HepG2 (cell line): ENCODE measurements around the gene MAP4K3. TPM values are rescaled to one million over a fixed set of nuclear protein-coding genes. Genes with fewer than 3 reads are reported as not detected.

Experiments
- ATAC-seq: fragments of 200-7000 bp; cut with Tn5 transposase; 3 replicates; pipeline ENCODE4 v1.9.1; 2020; ENCODE audit warnings: mild to moderate bottlenecking, moderate library complexity
- BruUV-seq: library from RNA; stranded (reverse); fragments of 400-500 nt; replicated peaks from 2 replicates; lab custom pipeline; 2021; lab: Mats Ljungman, UMichigan
- CTCF ChIA-PET: fragments of 300-600 bp; formaldehyde crosslinking; extraction: SDS; loops from one replicate; lab custom pipeline; 2021; ENCODE audit warnings: low total read pairs, inconsistent platforms, low intra/inter-chr PET ratio; lab: Yijun Ruan, JAX
- POLR2A ChIA-PET: fragments of 350-600 bp; sonication (Branson Sonifier 250); formaldehyde crosslinking; loops from one replicate; lab custom pipeline; 2020; ENCODE audit warnings: antibody characterized with exemption, inconsistent platforms; lab: Yijun Ruan, JAX
- DNase-seq: peaks from one replicate; pipeline ENCODE4 v3.0.0-alpha.2; 2015; ENCODE audit warnings: low spot score
- FAIRE-seq: peaks from 3 replicates; lab custom pipeline; 2011; peaks lifted over from hg19 to GRCh38; lab: Jason Lieb, UNC
- H2AFZ ChIP-seq: one replicate; pipeline ENCODE4 v1.6.1; 2011; ENCODE audit warnings: low read length, inconsistent platforms
- H3K27ac ChIP-seq: fragments of 300-600 bp; 3 replicates; pipeline ENCODE4 v1.8.0; 2011; ENCODE audit warnings: mixed run types, mild to moderate bottlenecking, mixed read lengths, low read length, inconsistent platforms; ENCODE audit not compliant: insufficient read depth; ENCODE audit errors: extremely low read length
- H3K27me3 ChIP-seq, 2 experiments: fragments of 200-600 bp in 1 of 2; 2 replicates in 1 of 2; 3 replicates in 1 of 2; pipeline versions ENCODE4 v1.6.0 to v1.8.0; 2011; ENCODE audit warnings: low read length in 2 of 2, mild to moderate bottlenecking in 2 of 2, moderate library complexity in 2 of 2, inconsistent platforms in 1 of 2; ENCODE audit not compliant: insufficient read depth in 2 of 2, control insufficient read depth in 1 of 2
- H3K36me3 ChIP-seq, 2 experiments: fragments of 200-600 bp in 1 of 2; replicated peaks in 1 of 2; 2 replicates in 1 of 2; 3 replicates in 1 of 2; pipeline versions ENCODE4 v1.5.1 to v1.8.0; 2011; ENCODE audit warnings: low read length in 2 of 2, inconsistent platforms in 1 of 2; ENCODE audit not compliant: insufficient read depth in 2 of 2, control insufficient read depth in 1 of 2
- H3K4me1 ChIP-seq: 2 replicates; pipeline ENCODE4 v1.5.1; 2012; ENCODE audit warnings: low read length, inconsistent platforms; ENCODE audit not compliant: insufficient read depth
- H3K4me2 ChIP-seq: 2 replicates; pipeline ENCODE4 v1.6.0; 2011; ENCODE audit warnings: low read depth, low read length, inconsistent platforms
- H3K4me3 ChIP-seq, 3 experiments: fragments of 200-600 bp in 1 of 3; sonication (generic), shearing (Covaris generic) in 1 of 3; replicated peaks in 1 of 3; 2 replicates each; pipeline ENCODE4 v1.5.1; 2011 to 2016; ENCODE audit warnings: low read length in 3 of 3, inconsistent platforms in 2 of 3, low read depth in 2 of 3, mild to moderate bottlenecking in 2 of 3, control low read depth in 1 of 3, mixed read lengths in 1 of 3; ENCODE audit not compliant: insufficient read depth in 1 of 3
- H3K79me2 ChIP-seq: one replicate; pipeline ENCODE4 v1.6.1; 2011; ENCODE audit warnings: low read length, inconsistent platforms; ENCODE audit not compliant: insufficient read depth
- H3K9ac ChIP-seq: 2 replicates; pipeline ENCODE4 v1.6.0; 2011; ENCODE audit warnings: mild to moderate bottlenecking, low read depth, low read length, inconsistent platforms; ENCODE audit not compliant: insufficient read depth
- H3K9me3 ChIP-seq: 2 replicates; pipeline ENCODE4 v1.5.1; 2012; ENCODE audit warnings: mild to moderate bottlenecking, low read length
- H4K20me1 ChIP-seq: 2 replicates; pipeline ENCODE4 v1.6.0; 2011; ENCODE audit warnings: inconsistent platforms, mild to moderate bottlenecking, low read length, moderate library complexity; ENCODE audit not compliant: insufficient read depth
- ATF4 ChIP-seq, 2 experiments: fragments of 450-650 bp in 1 of 2; sonication (generic) in 1 of 2; formaldehyde crosslinking; IDR thresholded peaks; 2 replicates each; pipeline versions ENCODE4 v1.5.0 to v1.8.0; 2020 to 2022; ENCODE audit warnings: mild to moderate bottlenecking in 1 of 2, missing genetic modification reagents in 1 of 2
- FOXO1 ChIP-seq: sonication (generic); formaldehyde crosslinking; IDR thresholded peaks from 2 replicates; pipeline ENCODE4 v1.4.0; 2020; ENCODE audit warnings: missing genetic modification reagents
- HCFC1 ChIP-seq: fragments of 150-350 bp; IDR thresholded peaks from 2 replicates; pipeline ENCODE4 v1.6.1; 2014; ENCODE audit warnings: low read depth, low read length
- IKZF4 ChIP-seq: sonication (generic); formaldehyde crosslinking; IDR thresholded peaks from 2 replicates; pipeline ENCODE4 v1.5.1; 2020; ENCODE audit warnings: borderline replicate concordance, mild to moderate bottlenecking, low read depth, missing genetic modification reagents; ENCODE audit errors: not compliant biosample characterization
- MEIS1 ChIP-seq: sonication (generic); formaldehyde crosslinking; IDR thresholded peaks from 2 replicates; pipeline ENCODE4 v1.9.0; 2021; ENCODE audit warnings: mild to moderate bottlenecking, missing genetic modification reagents, moderate library complexity, borderline replicate concordance
- MTF2 ChIP-seq: sonication (generic); formaldehyde crosslinking; IDR thresholded peaks from 2 replicates; pipeline ENCODE4 v1.5.0; 2020; ENCODE audit warnings: missing genetic modification reagents, borderline replicate concordance
- SAFB2 ChIP-seq: sonication (generic); formaldehyde crosslinking; IDR thresholded peaks from 2 replicates; pipeline ENCODE4 v1.5.1; 2020; ENCODE audit warnings: missing genetic modification reagents, low read depth, mild to moderate bottlenecking, borderline replicate concordance
- ZNF557 ChIP-seq: sonication (generic); formaldehyde crosslinking; IDR thresholded peaks from 2 replicates; pipeline ENCODE4 v1.4.0; 2020; ENCODE audit warnings: missing genetic modification reagents
- ZNF607 ChIP-seq: sonication (generic); formaldehyde crosslinking; IDR thresholded peaks from 2 replicates; pipeline ENCODE4 v1.5.1; 2020; ENCODE audit warnings: missing genetic modification reagents, mild to moderate bottlenecking, borderline replicate concordance
- ZNF782 ChIP-seq: sonication (generic); formaldehyde crosslinking; IDR thresholded peaks from 2 replicates; pipeline ENCODE4 v1.4.0; 2020; ENCODE audit warnings: missing genetic modification reagents, mild to moderate bottlenecking, borderline replicate concordance
- ZSCAN30 ChIP-seq: sonication (generic); formaldehyde crosslinking; IDR thresholded peaks from 2 replicates; pipeline ENCODE4 v1.5.0; 2020; ENCODE audit warnings: mild to moderate bottlenecking, missing genetic modification reagents
- ZSCAN31 ChIP-seq: sonication (generic); formaldehyde crosslinking; IDR thresholded peaks from 2 replicates; pipeline ENCODE4 v1.5.0; 2020; ENCODE audit warnings: low read depth, mild to moderate bottlenecking, missing genetic modification reagents
- WGBS: methylation state at CpG from one replicate; pipeline ENCODE4 v1.1.6; 2017; ENCODE audit warnings: low lambda C conversion rate; 5-methylcytosine and 5-hydroxymethylcytosine counted together
- in situ Hi-C: cut with HindIII; loops from 2 replicates; pipeline ENCODE4 v1.10.0; 2017; ENCODE audit warnings: low pct_unique_long_range_greater_than_20kb; ENCODE audit not compliant: extremely low pct_ligation_motif_present
- intact Hi-C: fragments of 100-400 bp; cut with micrococcal nuclease; formaldehyde crosslinking; loops from one replicate; pipeline ENCODE4 v1.10.0; 2022; ENCODE audit not compliant: unreplicated experiment
- polyA plus RNA-seq, 8 experiments: library from polyadenylated mRNA; depleted of rRNA in 3 of 8; stranded (reverse) in 7 of 8; unstranded in 1 of 8; fragments of >200 nt; fragmentation: Illumina TruSeq in 4 of 8; extraction: Trizol in 4 of 8; gene quantifications; 2 replicates each; pipeline versions ENCODE4 v1.2.1 to v1.2.3, GENCODE V29; 2011 to 2016; ENCODE audit warnings: low read depth in 4 of 8, missing spikeins in 1 of 8, mixed read lengths in 1 of 8; ENCODE audit not compliant: insufficient read depth in 1 of 8
- total RNA-seq, 5 experiments: library from RNA; depleted of rRNA; stranded (reverse); fragments of >200 nt; fragmentation: Illumina TruSeq; extraction: Trizol; gene quantifications; 2 replicates each; pipeline ENCODE4 v1.2.3, GENCODE V29; 2016; ENCODE audit warnings: low read depth in 1 of 5

The MAP4K3 gene
- total and polyA plus RNA-seq, 2 of the 13 experiments (the other 11 are each of a cell fraction or from before 2014, with no cell fraction given): 45.9 to 53.2 TPM

GRCh38 chr2:39422700-39423099 lies 14.4 kb downstream of the MAP4K3 start:
- Histone ChIP-seq H4K20me1 (peaks cover 78% of the 10 kb centered on the region), H3K79me2 (peaks cover 98% of the 10 kb centered on the region), H3K27ac (no peak overlapping the region)
- ATAC-seq (no peak), FAIRE-seq (no peak)
- BruUV-seq: no TSS peak
- intact Hi-C loops: no loop called here
- no peak for TF ChIP-seq MTF2 (CRISPR knock-in tag)
- no peak for TF ChIP-seq SAFB2 (CRISPR knock-in tag)
- TF ChIP-seq FOXO1: no peak
- TF ChIP-seq ZSCAN31 (CRISPR knock-in tag): no peak
- no peak for TF ChIP-seq ATF4 (CRISPR knock-in tag; IDR thresholded peaks at IDR 0.05)
- TF ChIP-seq ZNF557 (CRISPR knock-in tag): no peak
- no peak for TF ChIP-seq HCFC1
- no peak for TF ChIP-seq ZNF782 (CRISPR knock-in tag)
- no peak for TF ChIP-seq MEIS1 (CRISPR knock-in tag)
- TF ChIP-seq IKZF4: no peak
- TF ChIP-seq ZSCAN30 (CRISPR knock-in tag): no peak
- TF ChIP-seq ZNF607 (CRISPR knock-in tag): no peak
- TF ChIP-seq, all 625 proteins: peak for 0
- H3K4me1 ChIP-seq: peaks cover 69% of the 10 kb centered on the region
- no peak overlapping the region for H2AFZ ChIP-seq
- ChIA-PET CTCF (no interaction called here), POLR2A (no interaction called here)
- no peak overlapping the region for H3K4me3 ChIP-seq
- H3K27me3 ChIP-seq: no peaks in the 10 kb centered on the region
- no peak overlapping the region for H3K4me2 ChIP-seq
- in situ Hi-C loops: no loop called here
- no peak for DNase-seq
- H3K9ac ChIP-seq: no peak overlapping the region
- WGBS: 98% methylated on average over 1 of the region's 1 CpG
- no peaks in the 10 kb centered on the region; a peak in 1 of 5 replicates for H3K36me3 ChIP-seq
- H3K9me3 ChIP-seq: no peaks in the 10 kb centered on the region
